ENCODE measurements around the gene OR7A10. TPM values are rescaled to one million over a fixed set of nuclear protein-coding genes. Genes with fewer than 3 reads are reported as not detected.

OR7A10 gene
- total RNA-seq, 1 experiment from 2014 or later, result not detected

DNA sequence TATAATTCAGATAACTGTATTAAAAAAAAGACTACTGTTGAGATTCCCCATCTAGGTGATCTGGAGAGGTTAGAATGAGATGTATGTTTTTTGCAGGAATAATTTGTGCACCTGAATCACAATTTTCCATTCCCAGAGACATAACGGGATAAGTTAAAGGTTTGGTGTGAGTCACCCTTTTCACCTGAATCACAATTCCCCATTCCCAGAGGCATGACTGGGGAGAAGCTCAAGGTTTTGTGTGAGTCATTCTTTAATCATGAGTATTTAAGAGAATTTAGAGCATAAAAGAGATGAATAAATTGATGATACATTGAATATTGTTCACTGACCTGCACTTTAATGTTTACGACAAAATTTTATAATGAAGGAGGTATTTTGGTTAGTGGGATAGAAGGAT is 22.7 kb downstream of the OR7A10 start:
- Mint-ChIP-seq H3K36me3 (0 out of 2 replicates have a peak, but pooled peaks cover 2% of the 10 kb centered on the region), H3K4me1 (no peaks in the 10 kb centered on the region), H3K4me3 (no peak overlapping the region), H3K9me3 (peaks cover 47% of the 10 kb centered on the region), H3K27ac (no peak overlapping the region), H3K27me3 (ENCODE audit: low read depth) (peaks cover 15% of the 10 kb centered on the region)
- TF ChIP-seq MXD4 (CRISPR knock-in tag; IDR thresholded peaks at IDR 0.05; ENCODE audit: borderline replicate concordance) (no peak), ZNF121 (CRISPR knock-in tag; IDR thresholded peaks at IDR 0.05) (no peak), TEAD1 (CRISPR knock-in tag; IDR thresholded peaks at IDR 0.05) (no peak), SMAD4 (CRISPR knock-in tag; IDR thresholded peaks at IDR 0.05) (no peak), ELF4 (CRISPR knock-in tag; IDR thresholded peaks at IDR 0.05; ENCODE audit: low read depth) (no peak), CDX4 (CRISPR knock-in tag; IDR thresholded peaks at IDR 0.05; ENCODE audit: borderline replicate concordance) (no peak), ZNF396 (CRISPR knock-in tag; IDR thresholded peaks at IDR 0.05; ENCODE audit: borderline replicate concordance) (no peak), TEAD4 (CRISPR knock-in tag; IDR thresholded peaks at IDR 0.05) (no peak), CREB1 (CRISPR knock-in tag; IDR thresholded peaks at IDR 0.05) (no peak), PREB (CRISPR knock-in tag; IDR thresholded peaks at IDR 0.05; ENCODE audit: borderline replicate concordance) (no peak), HMGXB4 (CRISPR knock-in tag; IDR thresholded peaks at IDR 0.05) (no peak)
- TF ChIP-seq, protein P1, sequence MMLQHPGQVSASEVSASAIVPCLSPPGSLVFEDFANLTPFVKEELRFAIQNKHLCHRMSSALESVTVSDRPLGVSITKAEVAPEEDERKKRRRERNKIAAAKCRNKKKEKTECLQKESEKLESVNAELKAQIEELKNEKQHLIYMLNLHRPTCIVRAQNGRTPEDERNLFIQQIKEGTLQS (CRISPR knock-in tag; conservative IDR thresholded peaks at IDR 0.05), result no peak
- POLR2A ChIA-PET, result no interaction called here
- DNase-seq (ENCODE audit: low spot score) (no peak), ATAC-seq (no peak)
- CTCF ChIA-PET, result no interaction called here

- CTCF ChIA-PET, result interaction anchor here (0.6 kb wide), 1 partner anchor 88 kb away, joined by 3 read pairs; no protein-coding TSS in a partner anchor
- ATAC-seq, result no peak
- H3K9me3 Mint-ChIP-seq, result peaks cover 33% of the 10 kb centered on the region
These were observed 26.8 kb downstream of the OR7A10 start for GRCh38 chr19:14821937-14822336.

More at GRCh38 chr19:14821937-14822336, 26.8 kb downstream of the OR7A10 start:
- no peak for DNase-seq (ENCODE audit: low spot score)
- H3K27me3 Mint-ChIP-seq (ENCODE audit: low read depth), result peaks cover 7% of the 10 kb centered on the region
- no peaks in the 10 kb centered on the region for H3K36me3 Mint-ChIP-seq
- POLR2A ChIA-PET, result no interaction called here
- no peak overlapping the region for H3K4me3 Mint-ChIP-seq
- H3K4me1 Mint-ChIP-seq, result no peaks in the 10 kb centered on the region
- H3K27ac Mint-ChIP-seq, result no peak overlapping the region
- TF ChIP-seq, protein P2, sequence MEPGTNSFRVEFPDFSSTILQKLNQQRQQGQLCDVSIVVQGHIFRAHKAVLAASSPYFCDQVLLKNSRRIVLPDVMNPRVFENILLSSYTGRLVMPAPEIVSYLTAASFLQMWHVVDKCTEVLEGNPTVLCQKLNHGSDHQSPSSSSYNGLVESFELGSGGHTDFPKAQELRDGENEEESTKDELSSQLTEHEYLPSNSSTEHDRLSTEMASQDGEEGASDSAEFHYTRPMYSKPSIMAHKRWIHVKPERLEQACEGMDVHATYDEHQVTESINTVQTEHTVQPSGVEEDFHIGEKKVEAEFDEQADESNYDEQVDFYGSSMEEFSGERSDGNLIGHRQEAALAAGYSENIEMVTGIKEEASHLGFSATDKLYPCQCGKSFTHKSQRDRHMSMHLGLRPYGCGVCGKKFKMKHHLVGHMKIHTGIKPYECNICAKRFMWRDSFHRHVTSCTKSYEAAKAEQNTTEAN (CRISPR knock-in tag; IDR thresholded peaks at IDR 0.05), result no peak
- TF ChIP-seq FOXK1 (CRISPR knock-in tag; IDR thresholded peaks at IDR 0.05) (no peak), ATF1 (CRISPR knock-in tag; IDR thresholded peaks at IDR 0.05) (no peak), HMGXB4 (CRISPR knock-in tag; IDR thresholded peaks at IDR 0.05) (no peak), TEAD4 (CRISPR knock-in tag; IDR thresholded peaks at IDR 0.05) (no peak), OVOL2 (CRISPR knock-in tag; IDR thresholded peaks at IDR 0.05; ENCODE audit: borderline replicate concordance) (no peak), NFE2L1 (CRISPR knock-in tag; IDR thresholded peaks at IDR 0.05) (no peak), NFYB (CRISPR knock-in tag; conservative IDR thresholded peaks at IDR 0.05; ENCODE audit: low read depth) (no peak)
- TF ChIP-seq, protein P1 (CRISPR knock-in tag; conservative IDR thresholded peaks at IDR 0.05), result no peak
